Body of pancreas (tissue), 4 donors: ENCODE measurements around the gene SSR1.

ENCODE experiments used
- CTCF ChIP-seq, 7 experiments: fragments of 450-650 bp in 4 of 7; fragments of 200-600 bp in 3 of 7; sonication (generic) in 3 of 7; IDR thresholded peaks; one replicate each; pipeline ENCODE4 v1.5.1; 2016 to 2019; ENCODE audit warnings: antibody characterized with exemption in 7 of 7
- POLR2A ChIP-seq, 3 donors: fragments of 450-650 bp; IDR thresholded peaks; one replicate each; pipeline ENCODE4 v1.6.1; 2016; ENCODE audit warnings: antibody characterized with exemption in 3 of 3, mild to moderate bottlenecking in 2 of 3

GRCh38 chr6:7234547-7234946, 78.5 kb downstream of the SSR1 start:
- TF ChIP-seq CTCF (IDR thresholded peaks at IDR 0.05) (no peak), POLR2A (IDR thresholded peaks at IDR 0.05) (no peak)
